ENCODE data around the gene ARFIP1.
"Not testable (repeated sequence)": the region's sequence is repeated elsewhere in the genome, so short reads cannot be mapped to it uniquely, and the experiment has no call there.

ARFIP1 gene

GRCh38 chr4:152847376-152847775, 67.6 kb downstream of the ARFIP1 start:
- no peak for DNase-seq

GRCh38 chr4:152848508-152848907, 68.8 kb downstream of the ARFIP1 start:
- DNase-seq, result peak; percentile 17

- no peak for DNase-seq
Observed at GRCh38 chr4:152849350-152849749, 69.6 kb downstream of the ARFIP1 start.

- DNase-seq, result no peak
Observed at GRCh38 chr4:152850377-152850776, 70.6 kb downstream of the ARFIP1 start.

- DNase-seq, result no peak
Observed at GRCh38 chr4:152851226-152851625, 71.5 kb downstream of the ARFIP1 start.

GRCh38 chr4:152853293-152853692, 73.5 kb downstream of the ARFIP1 start:
- DNase-seq, result no peak

GRCh38 chr4:152854016-152854415, 74.3 kb downstream of the ARFIP1 start:
- DNase-seq, result not testable (repeated sequence)

- no peak for DNase-seq
Observed at GRCh38 chr4:152856960-152857359, 77.2 kb downstream of the ARFIP1 start.

- DNase-seq, result no peak
Observed at GRCh38 chr4:152858934-152859333, 79.2 kb downstream of the ARFIP1 start.

- no peak for DNase-seq
Observed at GRCh38 chr4:152860046-152860445, 80.3 kb downstream of the ARFIP1 start.

GRCh38 chr4:152862608-152863007, 82.9 kb downstream of the ARFIP1 start:
- no peak for DNase-seq

- DNase-seq, result no peak
Observed at GRCh38 chr4:152864361-152864760, 84.6 kb downstream of the ARFIP1 start.

GRCh38 chr4:152866432-152866993, 86.8 kb downstream of the ARFIP1 start:
- not testable (repeated sequence) for DNase-seq

- no peak for DNase-seq
Observed at GRCh38 chr4:152870606-152871005, 90.9 kb downstream of the ARFIP1 start.

- no peak for DNase-seq
Observed at GRCh38 chr4:152875261-152875660, 95.5 kb downstream of the ARFIP1 start.

- DNase-seq, result no peak
Observed at GRCh38 chr4:152877868-152878267, 98.1 kb downstream of the ARFIP1 start.

- no peak for DNase-seq
Observed at GRCh38 chr4:152880263-152880662, 100.5 kb downstream of the ARFIP1 start.

- DNase-seq, result no peak
Observed at GRCh38 chr4:152881974-152882373, 102.2 kb downstream of the ARFIP1 start.

- DNase-seq, result no peak
Observed at GRCh38 chr4:152885185-152885584, 105.4 kb downstream of the ARFIP1 start.

GRCh38 chr4:152886201-152886600, 106.4 kb downstream of the ARFIP1 start:
- DNase-seq, result no peak

GRCh38 chr4:152887981-152888380, 108.2 kb downstream of the ARFIP1 start:
- DNase-seq, result no peak

- DNase-seq, result no peak
Observed at GRCh38 chr4:152892974-152893373, 113.2 kb downstream of the ARFIP1 start.

GRCh38 chr4:152894673-152895072, 114.9 kb downstream of the ARFIP1 start:
- peak; percentile 72 for DNase-seq

- DNase-seq, result peak; percentile 62
Observed at GRCh38 chr4:152896811-152897210, 117.1 kb downstream of the ARFIP1 start.

GRCh38 chr4:152898133-152898532, 118.4 kb downstream of the ARFIP1 start:
- not testable (repeated sequence) for DNase-seq
